Astrocyte (in vitro differentiated cells and primary cell): ENCODE measurements around the gene SLC6A19. TPM values are rescaled to one million over a fixed set of nuclear protein-coding genes. Genes with fewer than 3 reads are reported as not detected.

ENCODE experiments used
- DNase-seq: peaks from one replicate; pipeline ENCODE4 v3.0.0-alpha.2; 2010; ENCODE audit warnings: low read depth
- FAIRE-seq: peaks from 2 replicates; lab custom pipeline; 2011; peaks lifted over from hg19 to GRCh38; lab: Jason Lieb, UNC
- H2AFZ ChIP-seq: 2 replicates; pipeline ENCODE4 v1.6.0; 2012; ENCODE audit warnings: low read depth, low read length, inconsistent platforms
- H3K27ac ChIP-seq: 2 replicates; pipeline ENCODE4 v1.5.1; 2011; ENCODE audit warnings: low read depth, low read length, inconsistent platforms
- H3K27me3 ChIP-seq: 2 replicates; pipeline ENCODE4 v1.6.0; 2011; ENCODE audit warnings: low read length, inconsistent platforms; ENCODE audit not compliant: insufficient read depth
- H3K36me3 ChIP-seq: 2 replicates; pipeline ENCODE4 v1.5.1; 2011; ENCODE audit warnings: low read length, inconsistent platforms; ENCODE audit not compliant: insufficient read depth
- H3K4me1 ChIP-seq: 2 replicates; pipeline ENCODE4 v1.5.1; 2011; ENCODE audit warnings: low read length, inconsistent platforms; ENCODE audit not compliant: insufficient read depth
- H3K4me2 ChIP-seq: 2 replicates; pipeline ENCODE4 v1.6.0; 2012; ENCODE audit warnings: low read length, inconsistent platforms
- H3K4me3 ChIP-seq: 2 replicates; pipeline ENCODE4 v1.5.1; 2011; ENCODE audit warnings: low read depth, mild to moderate bottlenecking, low read length, inconsistent platforms; ENCODE audit not compliant: insufficient read depth
- H3K79me2 ChIP-seq: 2 replicates; pipeline ENCODE4 v1.6.0; 2012; ENCODE audit warnings: mild to moderate bottlenecking, low read length, inconsistent platforms; ENCODE audit not compliant: insufficient read depth
- H3K9ac ChIP-seq: 2 replicates; pipeline ENCODE4 v1.6.0; 2012; ENCODE audit warnings: mild to moderate bottlenecking, low read length, inconsistent platforms
- H3K9me3 ChIP-seq: 2 replicates; pipeline ENCODE4 v1.5.1; 2012; ENCODE audit warnings: low read depth, mild to moderate bottlenecking, low read length, inconsistent platforms; ENCODE audit not compliant: insufficient read depth
- H4K20me1 ChIP-seq: 2 replicates; pipeline ENCODE4 v1.6.0; 2012; ENCODE audit warnings: low read length, inconsistent platforms; ENCODE audit not compliant: insufficient read depth
- H3K27ac Mint-ChIP-seq: one replicate; pipeline ENCODE4 v1.8.0; 2021; ENCODE audit warnings: mild to moderate bottlenecking, mixed read lengths; ENCODE audit not compliant: unreplicated experiment
- H3K27me3 Mint-ChIP-seq: one replicate; pipeline ENCODE4 v1.8.0; 2021; ENCODE audit warnings: low read depth, mixed read lengths; ENCODE audit not compliant: unreplicated experiment
- H3K36me3 Mint-ChIP-seq: one replicate; pipeline ENCODE4 v1.8.0; 2021; ENCODE audit warnings: low read depth, mixed read lengths; ENCODE audit not compliant: unreplicated experiment
- H3K4me1 Mint-ChIP-seq: one replicate; pipeline ENCODE4 v1.8.0; 2021; ENCODE audit warnings: low read depth, mixed read lengths; ENCODE audit not compliant: unreplicated experiment
- H3K4me3 Mint-ChIP-seq: one replicate; pipeline ENCODE4 v1.8.0; 2021; ENCODE audit warnings: mild to moderate bottlenecking, moderate library complexity, mixed read lengths; ENCODE audit not compliant: unreplicated experiment
- H3K9me3 Mint-ChIP-seq: one replicate; pipeline ENCODE4 v1.8.0; 2021; ENCODE audit warnings: mild to moderate bottlenecking, mixed read lengths; ENCODE audit not compliant: unreplicated experiment
- EZH2 ChIP-seq: IDR thresholded peaks from 2 replicates; pipeline ENCODE4 v1.6.1; 2012; ENCODE audit warnings: mild to moderate bottlenecking, low read length, inconsistent platforms; ENCODE audit not compliant: insufficient read depth
- total RNA-seq: library from RNA; stranded (reverse); gene quantifications from 2 replicates; pipeline ENCODE4 v1.2.1, GENCODE V29; 2021
- TF ChIP-seq, protein P1 (sequence below): IDR thresholded peaks from 2 replicates; pipeline ENCODE4 v1.5.1; 2011; ENCODE audit warnings: low read depth, mild to moderate bottlenecking, inconsistent platforms, low read length, moderate library complexity; ENCODE audit not compliant: insufficient read depth

Gene SLC6A19
- total RNA-seq, 1 donor from 2014 or later, result not detected

DNA sequence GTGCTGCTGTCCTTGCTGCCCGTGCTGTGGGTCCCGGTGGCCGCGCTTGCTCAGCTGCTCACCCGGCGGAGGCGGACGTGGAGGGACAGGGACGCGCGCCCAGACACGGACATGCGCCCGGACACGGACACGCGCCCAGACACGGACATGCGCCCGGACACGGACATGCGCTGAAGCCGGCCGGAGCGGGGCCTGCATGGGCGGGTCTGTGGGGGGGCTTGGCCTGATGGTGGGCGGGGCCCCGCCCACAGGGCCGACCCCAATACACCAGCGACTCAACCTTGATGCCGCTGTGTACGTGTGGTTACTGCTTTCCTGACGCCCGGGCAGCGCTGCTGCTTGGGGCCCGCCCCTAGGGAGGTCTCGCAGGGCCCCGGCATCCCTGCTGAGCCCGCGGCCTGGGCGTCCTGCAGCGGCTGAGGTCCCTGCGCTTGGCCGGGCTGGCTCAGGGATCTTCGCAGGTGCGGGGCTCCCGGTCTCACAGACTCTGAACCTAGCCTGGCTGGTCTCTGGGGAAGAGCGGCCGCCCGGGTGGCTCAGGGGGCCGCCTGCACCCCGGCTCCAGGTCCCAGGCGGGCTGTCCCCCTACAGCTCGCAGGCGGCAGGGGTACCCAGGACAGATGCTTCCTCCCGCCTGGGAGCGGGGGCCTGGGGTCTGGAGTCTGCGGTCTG lies 44.6 kb downstream of the SLC6A19 start:
- Histone ChIP-seq H3K79me2 (no peaks in the 10 kb centered on the region), H3K27me3 (no peaks in the 10 kb centered on the region), H3K36me3 (no peaks in the 10 kb centered on the region), H3K4me1 (no peaks in the 10 kb centered on the region), H3K9ac (no peak overlapping the region), H3K27ac (no peak overlapping the region), H3K9me3 (no peaks in the 10 kb centered on the region), H2AFZ (no peak overlapping the region), H3K4me2 (no peak overlapping the region), H3K4me3 (no peak overlapping the region), H4K20me1 (no peaks in the 10 kb centered on the region)
- no peak for FAIRE-seq
- TF ChIP-seq, protein P1, sequence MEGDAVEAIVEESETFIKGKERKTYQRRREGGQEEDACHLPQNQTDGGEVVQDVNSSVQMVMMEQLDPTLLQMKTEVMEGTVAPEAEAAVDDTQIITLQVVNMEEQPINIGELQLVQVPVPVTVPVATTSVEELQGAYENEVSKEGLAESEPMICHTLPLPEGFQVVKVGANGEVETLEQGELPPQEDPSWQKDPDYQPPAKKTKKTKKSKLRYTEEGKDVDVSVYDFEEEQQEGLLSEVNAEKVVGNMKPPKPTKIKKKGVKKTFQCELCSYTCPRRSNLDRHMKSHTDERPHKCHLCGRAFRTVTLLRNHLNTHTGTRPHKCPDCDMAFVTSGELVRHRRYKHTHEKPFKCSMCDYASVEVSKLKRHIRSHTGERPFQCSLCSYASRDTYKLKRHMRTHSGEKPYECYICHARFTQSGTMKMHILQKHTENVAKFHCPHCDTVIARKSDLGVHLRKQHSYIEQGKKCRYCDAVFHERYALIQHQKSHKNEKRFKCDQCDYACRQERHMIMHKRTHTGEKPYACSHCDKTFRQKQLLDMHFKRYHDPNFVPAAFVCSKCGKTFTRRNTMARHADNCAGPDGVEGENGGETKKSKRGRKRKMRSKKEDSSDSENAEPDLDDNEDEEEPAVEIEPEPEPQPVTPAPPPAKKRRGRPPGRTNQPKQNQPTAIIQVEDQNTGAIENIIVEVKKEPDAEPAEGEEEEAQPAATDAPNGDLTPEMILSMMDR, result no peak
- TF ChIP-seq EZH2, result no peak
- Mint-ChIP-seq H3K27ac (no peak overlapping the region), H3K27me3 (peaks cover 35% of the 10 kb centered on the region), H3K4me1 (no peaks in the 10 kb centered on the region), H3K9me3 (peaks cover 2% of the 10 kb centered on the region), H3K4me3 (no peak overlapping the region), H3K36me3 (no peaks in the 10 kb centered on the region)
- DNase-seq, result no peak

GRCh38 chr5:1246711-1247431 lies 45.5 kb downstream of the SLC6A19 start:
- H3K4me3 Mint-ChIP-seq, result no peak overlapping the region
- no peak overlapping the region for H3K4me2 ChIP-seq
- peaks cover 27% of the 10 kb centered on the region for H3K27me3 Mint-ChIP-seq
- no peak overlapping the region for H2AFZ ChIP-seq
- no peaks in the 10 kb centered on the region for H3K4me1 ChIP-seq
- no peaks in the 10 kb centered on the region for H3K79me2 ChIP-seq
- H4K20me1 ChIP-seq, result no peaks in the 10 kb centered on the region
- no peaks in the 10 kb centered on the region for H3K36me3 ChIP-seq
- FAIRE-seq, result no peak
- H3K27ac Mint-ChIP-seq, result no peak overlapping the region
- no peaks in the 10 kb centered on the region for H3K9me3 Mint-ChIP-seq
- H3K27ac ChIP-seq, result no peak overlapping the region
- no peak for DNase-seq
- no peaks in the 10 kb centered on the region for H3K9me3 ChIP-seq
- H3K36me3 Mint-ChIP-seq, result no peaks in the 10 kb centered on the region
- H3K4me1 Mint-ChIP-seq, result no peaks in the 10 kb centered on the region
- no peaks in the 10 kb centered on the region for H3K27me3 ChIP-seq
- no peak for TF ChIP-seq EZH2
- TF ChIP-seq, protein P1, result no peak
- no peak overlapping the region for H3K9ac ChIP-seq
- no peak overlapping the region for H3K4me3 ChIP-seq

DNA sequence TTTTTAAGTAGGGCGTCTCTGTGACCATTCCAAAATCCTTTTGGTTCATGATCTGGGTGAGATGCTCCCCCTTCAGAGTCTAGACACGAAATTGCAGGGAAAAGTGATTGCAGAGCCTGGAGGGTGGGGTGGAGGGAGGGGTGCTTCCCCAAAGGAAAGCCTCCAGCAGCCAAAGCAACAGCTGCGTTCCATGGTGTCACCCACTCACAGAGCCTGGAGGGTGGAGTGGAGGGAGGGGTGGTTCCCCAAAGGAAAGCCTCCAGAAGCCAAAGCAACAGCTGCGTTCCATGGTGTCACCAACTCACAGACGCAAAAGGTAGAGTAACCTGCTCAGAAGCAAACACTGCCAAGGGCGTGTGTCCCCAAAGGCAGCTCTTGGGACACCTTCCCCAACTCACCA lies 46.4 kb downstream of the SLC6A19 start:
- Mint-ChIP-seq H3K9me3 (no peaks in the 10 kb centered on the region), H3K4me3 (no peak overlapping the region), H3K27ac (no peak overlapping the region), H3K36me3 (no peaks in the 10 kb centered on the region), H3K27me3 (peaks cover 24% of the 10 kb centered on the region), H3K4me1 (no peaks in the 10 kb centered on the region)
- H3K79me2 ChIP-seq, result no peaks in the 10 kb centered on the region
- no peak for FAIRE-seq
- no peaks in the 10 kb centered on the region for H3K36me3 ChIP-seq
- no peak overlapping the region for H3K4me2 ChIP-seq
- no peaks in the 10 kb centered on the region for H3K27me3 ChIP-seq
- TF ChIP-seq, protein P1, result no peak
- no peak for TF ChIP-seq EZH2
- no peak overlapping the region for H2AFZ ChIP-seq
- DNase-seq, result no peak
- no peak overlapping the region for H3K4me3 ChIP-seq
- no peaks in the 10 kb centered on the region for H3K4me1 ChIP-seq
- H3K27ac ChIP-seq, result no peak overlapping the region
- no peaks in the 10 kb centered on the region for H3K9me3 ChIP-seq
- no peaks in the 10 kb centered on the region for H4K20me1 ChIP-seq
- H3K9ac ChIP-seq, result no peak overlapping the region
